GM10248 (cell line): ENCODE results near the gene LMO7.

Experiments used
- CTCF ChIA-PET: fragments of 300-600 bp; sonication (Branson Sonifier 250); formaldehyde crosslinking; extraction: SDS; loops from one replicate; lab custom pipeline; 2021; ENCODE audit warnings: antibody characterized with exemption; lab: Yijun Ruan, JAX
- POLR2A ChIA-PET: fragments of 350-650 bp; sonication (Branson Sonifier 250); formaldehyde crosslinking; extraction: SDS; loops from one replicate; lab custom pipeline; 2020; ENCODE audit warnings: antibody characterized with exemption; lab: Yijun Ruan, JAX
- DNase-seq: peaks from one replicate; pipeline ENCODE4 v3.0.0; 2012; ENCODE audit errors: extremely low spot score
- CTCF ChIP-seq: IDR thresholded peaks from 2 replicates; pipeline ENCODE4 v1.5.1; 2012; ENCODE audit warnings: mild to moderate bottlenecking, low read depth; ENCODE audit errors: extremely low read depth, missing control alignments, control extremely low read depth

Gene LMO7

GRCh38 chr13:75831389-75831788 lies 195.3 kb downstream of the LMO7 start:
- ChIA-PET POLR2A (no interaction called here), CTCF (interaction anchor here (1.4 to 2.4 kb wide), 2 partner anchors 11 to 24 kb away, joined by 3 to 14 read pairs; no protein-coding TSS in a partner anchor)
- no peak for TF ChIP-seq CTCF

GRCh38 chr13:75832812-75833211 lies 196.7 kb downstream of the LMO7 start:
- POLR2A ChIA-PET = no interaction called here
- TF ChIP-seq CTCF = no peak
- CTCF ChIA-PET = interaction anchor here (1.0 to 2.4 kb wide), 8 partner anchors 9 to 136 kb away, joined by 3 to 14 read pairs (median 4); no protein-coding TSS in a partner anchor
- no peak for DNase-seq

More at GRCh38 chr13:75831389-75831788, 195.3 kb downstream of the LMO7 start:
- DNase-seq = no peak

GRCh38 chr13:75836441-75836840 lies 200.3 kb downstream of the LMO7 start:
- DNase-seq = no peak
- CTCF ChIA-PET = interaction anchor here (1.0 to 1.5 kb wide), 5 partner anchors 9 to 162 kb away, joined by 3 to 4 read pairs (median 3); no protein-coding TSS in a partner anchor
- POLR2A ChIA-PET = no interaction called here

GRCh38 chr13:75838366-75839005 lies 202.4 kb downstream of the LMO7 start:
- ChIA-PET CTCF (interaction anchor here (1.2 kb wide), 1 partner anchor 143 kb away, joined by 3 read pairs; no protein-coding TSS in a partner anchor), POLR2A (no interaction called here)
- TF ChIP-seq CTCF = no peak
- no peak for DNase-seq

More at GRCh38 chr13:75836441-75836840, 200.3 kb downstream of the LMO7 start:
- no peak for TF ChIP-seq CTCF

GRCh38 chr13:75839406-75839805 lies 203.3 kb downstream of the LMO7 start:
- CTCF ChIA-PET = interaction anchor here (0.7 to 1.6 kb wide), 3 partner anchors 14 to 144 kb away, joined by 3 to 4 read pairs (median 3); no protein-coding TSS in a partner anchor
- no peak for DNase-seq

GRCh38 chr13:75841905-75842304 lies 205.8 kb downstream of the LMO7 start:
- no peak for DNase-seq
- ChIA-PET POLR2A (no interaction called here), CTCF (interaction anchor here (1.3 to 4.0 kb wide), 2 partner anchors 10 to 146 kb away, joined by 7 to 14 read pairs; no protein-coding TSS in a partner anchor)
- TF ChIP-seq CTCF = no peak

More at GRCh38 chr13:75839406-75839805, 203.3 kb downstream of the LMO7 start:
- POLR2A ChIA-PET = no interaction called here
- TF ChIP-seq CTCF = no peak
